IMR-90 (cell line): ENCODE data around the gene OPTC.

Experiments
- CEBPB ChIP-seq: IDR thresholded peaks from 2 replicates; pipeline ENCODE4 v1.6.1; 2012; ENCODE audit warnings: low read depth, low read length, improper control_type of control experiment
- MAFK ChIP-seq: IDR thresholded peaks from 2 replicates; pipeline ENCODE4 v1.6.1; 2012; ENCODE audit warnings: low read depth, low read length, improper control_type of control experiment
- MAZ ChIP-seq: IDR thresholded peaks from 2 replicates; pipeline ENCODE4 v1.6.1; 2012; ENCODE audit warnings: low read depth, mild to moderate bottlenecking, low read length, improper control_type of control experiment, moderate library complexity, borderline replicate concordance
- NFE2L2 ChIP-seq: fragments of 150-350 bp; IDR thresholded peaks from 2 replicates; pipeline ENCODE4 v1.6.1; 2016; ENCODE audit warnings: low read depth, mild to moderate bottlenecking, low read length
- POLR2A ChIP-seq: IDR thresholded peaks from 2 replicates; pipeline ENCODE4 v1.6.1; 2012; ENCODE audit warnings: mild to moderate bottlenecking, low read depth, low read length
- RAD21 ChIP-seq: IDR thresholded peaks from 2 replicates; pipeline ENCODE4 v1.6.1; 2012; ENCODE audit warnings: low read length, improper control_type of control experiment
- RFX5 ChIP-seq: IDR thresholded peaks from 2 replicates; pipeline ENCODE4 v1.8.0; 2012; ENCODE audit warnings: low read depth, mild to moderate bottlenecking, low read length, moderate library complexity
- TF ChIP-seq, protein P1 (sequence below): conservative IDR thresholded peaks from 2 replicates; pipeline ENCODE4 v1.5.1; 2012; ENCODE audit warnings: mild to moderate bottlenecking, low read depth, low read length, improper control_type of control experiment
- TF ChIP-seq, protein P2 (sequence below): fragments of 150-350 bp; IDR thresholded peaks from 2 replicates; pipeline ENCODE4 v1.6.1; 2017; ENCODE audit warnings: mild to moderate bottlenecking, antibody characterized with exemption, low read length, low read depth
- TF ChIP-seq, protein P3 (sequence below): fragments of 150-350 bp; IDR thresholded peaks from 2 replicates; pipeline ENCODE4 v1.6.1; 2016; ENCODE audit warnings: low read depth, mild to moderate bottlenecking, low read length, moderate library complexity, borderline replicate concordance

DNA sequence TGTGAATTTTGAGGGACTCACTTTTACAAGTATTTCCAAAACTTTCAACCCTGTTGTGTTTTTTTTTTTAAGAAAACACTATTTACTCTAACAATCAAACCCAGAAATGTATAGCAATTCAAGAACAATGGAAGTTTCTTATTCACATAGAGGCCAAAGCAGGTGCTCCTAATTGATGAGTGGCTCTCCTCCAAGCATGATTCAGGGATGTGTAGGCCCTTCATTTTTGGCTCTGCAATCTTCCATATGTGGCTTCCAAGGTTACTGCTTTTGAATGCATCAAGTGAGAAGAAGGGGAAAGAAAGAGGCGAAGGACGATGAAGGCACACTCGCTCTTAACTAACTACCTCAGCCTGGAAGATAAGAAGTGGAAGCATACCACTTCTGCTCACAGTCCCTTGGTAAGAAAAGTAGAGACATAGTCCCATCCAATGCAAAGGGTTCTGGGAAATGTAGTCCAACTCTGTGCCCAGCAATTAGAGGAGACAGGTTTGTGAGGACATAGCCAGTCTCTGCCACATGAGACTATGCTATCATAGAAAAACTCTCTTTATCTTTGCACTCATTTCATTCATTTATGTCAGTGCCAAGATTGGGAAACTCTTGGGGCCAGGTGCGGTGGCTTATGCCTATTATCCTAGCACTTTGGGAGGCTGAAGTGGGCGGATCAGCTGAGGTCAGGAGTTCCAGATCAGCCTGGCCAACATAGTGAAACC is 46.0 kb downstream of the OPTC start:
- TF ChIP-seq NFE2L2: no peak
- no peak for TF ChIP-seq POLR2A
- TF ChIP-seq, protein P1, sequence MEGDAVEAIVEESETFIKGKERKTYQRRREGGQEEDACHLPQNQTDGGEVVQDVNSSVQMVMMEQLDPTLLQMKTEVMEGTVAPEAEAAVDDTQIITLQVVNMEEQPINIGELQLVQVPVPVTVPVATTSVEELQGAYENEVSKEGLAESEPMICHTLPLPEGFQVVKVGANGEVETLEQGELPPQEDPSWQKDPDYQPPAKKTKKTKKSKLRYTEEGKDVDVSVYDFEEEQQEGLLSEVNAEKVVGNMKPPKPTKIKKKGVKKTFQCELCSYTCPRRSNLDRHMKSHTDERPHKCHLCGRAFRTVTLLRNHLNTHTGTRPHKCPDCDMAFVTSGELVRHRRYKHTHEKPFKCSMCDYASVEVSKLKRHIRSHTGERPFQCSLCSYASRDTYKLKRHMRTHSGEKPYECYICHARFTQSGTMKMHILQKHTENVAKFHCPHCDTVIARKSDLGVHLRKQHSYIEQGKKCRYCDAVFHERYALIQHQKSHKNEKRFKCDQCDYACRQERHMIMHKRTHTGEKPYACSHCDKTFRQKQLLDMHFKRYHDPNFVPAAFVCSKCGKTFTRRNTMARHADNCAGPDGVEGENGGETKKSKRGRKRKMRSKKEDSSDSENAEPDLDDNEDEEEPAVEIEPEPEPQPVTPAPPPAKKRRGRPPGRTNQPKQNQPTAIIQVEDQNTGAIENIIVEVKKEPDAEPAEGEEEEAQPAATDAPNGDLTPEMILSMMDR: no peak
- no peak for TF ChIP-seq RAD21
- TF ChIP-seq RFX5: no peak
- TF ChIP-seq MAZ: no peak
- no peak for TF ChIP-seq CEBPB
- TF ChIP-seq, protein P2, sequence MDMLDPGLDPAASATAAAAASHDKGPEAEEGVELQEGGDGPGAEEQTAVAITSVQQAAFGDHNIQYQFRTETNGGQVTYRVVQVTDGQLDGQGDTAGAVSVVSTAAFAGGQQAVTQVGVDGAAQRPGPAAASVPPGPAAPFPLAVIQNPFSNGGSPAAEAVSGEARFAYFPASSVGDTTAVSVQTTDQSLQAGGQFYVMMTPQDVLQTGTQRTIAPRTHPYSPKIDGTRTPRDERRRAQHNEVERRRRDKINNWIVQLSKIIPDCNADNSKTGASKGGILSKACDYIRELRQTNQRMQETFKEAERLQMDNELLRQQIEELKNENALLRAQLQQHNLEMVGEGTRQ: no peak
- TF ChIP-seq, protein P3, sequence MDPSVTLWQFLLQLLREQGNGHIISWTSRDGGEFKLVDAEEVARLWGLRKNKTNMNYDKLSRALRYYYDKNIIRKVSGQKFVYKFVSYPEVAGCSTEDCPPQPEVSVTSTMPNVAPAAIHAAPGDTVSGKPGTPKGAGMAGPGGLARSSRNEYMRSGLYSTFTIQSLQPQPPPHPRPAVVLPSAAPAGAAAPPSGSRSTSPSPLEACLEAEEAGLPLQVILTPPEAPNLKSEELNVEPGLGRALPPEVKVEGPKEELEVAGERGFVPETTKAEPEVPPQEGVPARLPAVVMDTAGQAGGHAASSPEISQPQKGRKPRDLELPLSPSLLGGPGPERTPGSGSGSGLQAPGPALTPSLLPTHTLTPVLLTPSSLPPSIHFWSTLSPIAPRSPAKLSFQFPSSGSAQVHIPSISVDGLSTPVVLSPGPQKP: no peak
- TF ChIP-seq MAFK: no peak
